Myocyte (in vitro differentiated cells): ENCODE data around the gene CELF2. TPM values are rescaled to one million over a fixed set of nuclear protein-coding genes. Genes with fewer than 3 reads are reported as not detected.
A peak's percentile ranks its signal among the peaks of the same experiment; 100 is the strongest.

Source experiments
- DNase-seq: peaks from one replicate; pipeline ENCODE4 v3.0.0-alpha.2; 2012; ENCODE audit warnings: low read depth
- total RNA-seq: library from RNA; depleted of rRNA; stranded (reverse); fragments of >200 nt; gene quantifications from 2 replicates; pipeline ENCODE4 v1.2.3, GENCODE V29; 2014

The CELF2 gene
- total RNA-seq, 1 donor from 2014 or later: 71.0 TPM

GRCh38 chr10:11243425-11244222 lies 226.0 kb downstream of the CELF2 start:
- peak; percentile 65 for DNase-seq

GRCh38 chr10:11245095-11245479 lies 227.4 kb downstream of the CELF2 start:
- no peak for DNase-seq

GRCh38 chr10:11245510-11245909 lies 227.8 kb downstream of the CELF2 start:
- peak; percentile 68 for DNase-seq

- no peak for DNase-seq
These were observed 228.4 kb downstream of the CELF2 start for GRCh38 chr10:11245981-11246590.

- DNase-seq: no peak
These were observed 229.2 kb downstream of the CELF2 start for GRCh38 chr10:11246752-11247467.

- DNase-seq: peak; percentile 29
These were observed 231.6 kb downstream of the CELF2 start for GRCh38 chr10:11249152-11249807.

GRCh38 chr10:11249808-11250195 lies 232.1 kb downstream of the CELF2 start:
- DNase-seq: no peak

- no peak for DNase-seq
These were observed 232.6 kb downstream of the CELF2 start for GRCh38 chr10:11250304-11250703.

GRCh38 chr10:11252887-11253286 lies 235.2 kb downstream of the CELF2 start:
- DNase-seq: no peak

GRCh38 chr10:11253385-11254002 lies 235.8 kb downstream of the CELF2 start:
- no peak for DNase-seq

GRCh38 chr10:11255156-11255555 lies 237.5 kb downstream of the CELF2 start:
- no peak for DNase-seq

GRCh38 chr10:11255796-11256444 lies 238.2 kb downstream of the CELF2 start:
- no peak for DNase-seq

- no peak for DNase-seq
These were observed 239.2 kb downstream of the CELF2 start for GRCh38 chr10:11256896-11257295.

- DNase-seq: peak; percentile 42
These were observed 239.9 kb downstream of the CELF2 start for GRCh38 chr10:11257440-11258090.

GRCh38 chr10:11260170-11260569 lies 242.5 kb downstream of the CELF2 start:
- no peak for DNase-seq

GRCh38 chr10:11261143-11261542 lies 243.5 kb downstream of the CELF2 start:
- no peak for DNase-seq

GRCh38 chr10:11261687-11262493 lies 244.2 kb downstream of the CELF2 start:
- peak; percentile 67 for DNase-seq

- no peak for DNase-seq
These were observed 245.0 kb downstream of the CELF2 start for GRCh38 chr10:11262494-11263345.
